ENCODE measurements around the gene RASL11B.

Gene RASL11B

GRCh38 chr4:52914051-52914605 is 52.0 kb downstream of the RASL11B start:
- DNase-seq (ENCODE audit: low read depth in 2 of 2): no peak

- DNase-seq (ENCODE audit: low read depth in 2 of 2): no peak
Measured at GRCh38 chr4:52915191-52915590, 53.1 kb downstream of the RASL11B start.

- DNase-seq (ENCODE audit: low read depth in 2 of 2): no peak
Measured at GRCh38 chr4:52915730-52916300, 53.7 kb downstream of the RASL11B start.
